HepG2 (cell line): Measurements from ENCODE around the gene HOXC9.

ENCODE experiments used
- CHD2 ChIP-seq: IDR thresholded peaks from 2 replicates; pipeline ENCODE4 v1.6.1; 2011; ENCODE audit warnings: low read depth, low read length, improper control_type of control experiment
- KLF9 ChIP-seq: IDR thresholded peaks from 2 replicates; pipeline ENCODE4 v1.6.1; 2016; ENCODE audit warnings: low read depth
- NR2F2 ChIP-seq: IDR thresholded peaks from 2 replicates; pipeline ENCODE4 v1.6.1; 2012; ENCODE audit warnings: low read depth, inconsistent platforms, borderline replicate concordance
- SALL2 ChIP-seq: sonication (generic); formaldehyde crosslinking; IDR thresholded peaks from 2 replicates; pipeline ENCODE4 v1.8.1; 2023; ENCODE audit warnings: mild to moderate bottlenecking, missing genetic modification reagents, inconsistent platforms
- SMC3 ChIP-seq: IDR thresholded peaks from 2 replicates; pipeline ENCODE4 v1.6.1; 2011; ENCODE audit warnings: low read length, improper control_type of control experiment
- SRY ChIP-seq: sonication (generic); formaldehyde crosslinking; IDR thresholded peaks from 2 replicates; pipeline ENCODE4 v1.8.0; 2022; ENCODE audit warnings: mild to moderate bottlenecking, missing genetic modification reagents
- THAP11 ChIP-seq: IDR thresholded peaks from 2 replicates; pipeline ENCODE4 v1.6.1; 2016; ENCODE audit warnings: missing biosample characterization, missing genetic modification reagents
- YY1 ChIP-seq: IDR thresholded peaks from 2 replicates; pipeline ENCODE4 v1.6.1; 2011; ENCODE audit warnings: low read length, low read depth, moderate library complexity, mild to moderate bottlenecking; ENCODE audit not compliant: insufficient read depth, insufficient replicate concordance
- ZNF484 ChIP-seq: sonication (generic); formaldehyde crosslinking; IDR thresholded peaks from 2 replicates; pipeline ENCODE4 v1.5.1; 2020; ENCODE audit warnings: mild to moderate bottlenecking, low read depth, missing genetic modification reagents, borderline replicate concordance
- ZNF720 ChIP-seq: sonication (generic); formaldehyde crosslinking; IDR thresholded peaks from 2 replicates; pipeline ENCODE4 v1.4.0; 2020; ENCODE audit warnings: missing genetic modification reagents
- TF ChIP-seq, protein P1 (sequence below): sonication (generic); formaldehyde crosslinking; IDR thresholded peaks from 2 replicates; pipeline ENCODE4 v1.5.0; 2020; ENCODE audit warnings: mild to moderate bottlenecking, missing genetic modification reagents, moderate library complexity

DNA sequence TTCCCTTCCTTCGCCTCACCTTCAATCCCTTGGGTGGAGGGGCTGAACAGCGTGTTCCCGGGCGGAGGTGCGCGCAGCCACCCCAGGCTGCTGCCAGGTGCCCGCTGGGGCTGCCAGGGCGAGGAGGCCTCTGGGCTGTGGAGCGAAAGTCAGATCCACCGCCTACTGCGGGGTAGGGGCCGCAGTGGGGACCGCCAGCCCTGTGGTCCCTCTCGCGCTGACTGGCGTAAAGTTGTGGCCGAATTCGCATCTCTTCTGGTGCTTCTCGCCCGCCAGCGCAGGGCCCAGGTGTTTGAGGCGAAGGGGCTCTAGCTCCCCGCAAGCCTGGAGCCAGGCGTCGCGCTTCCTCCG is 46.8 kb downstream of the HOXC9 start:
- TF ChIP-seq SRY (CRISPR knock-in tag) (no peak), ZNF720 (CRISPR knock-in tag) (no peak), NR2F2 (no peak), SMC3 (no peak), THAP11 (CRISPR knock-in tag) (no peak), KLF9 (CRISPR knock-in tag) (no peak), CHD2 (no peak), SALL2 (no peak), ZNF484 (no peak), YY1 (no peak)
- TF ChIP-seq, protein P1, sequence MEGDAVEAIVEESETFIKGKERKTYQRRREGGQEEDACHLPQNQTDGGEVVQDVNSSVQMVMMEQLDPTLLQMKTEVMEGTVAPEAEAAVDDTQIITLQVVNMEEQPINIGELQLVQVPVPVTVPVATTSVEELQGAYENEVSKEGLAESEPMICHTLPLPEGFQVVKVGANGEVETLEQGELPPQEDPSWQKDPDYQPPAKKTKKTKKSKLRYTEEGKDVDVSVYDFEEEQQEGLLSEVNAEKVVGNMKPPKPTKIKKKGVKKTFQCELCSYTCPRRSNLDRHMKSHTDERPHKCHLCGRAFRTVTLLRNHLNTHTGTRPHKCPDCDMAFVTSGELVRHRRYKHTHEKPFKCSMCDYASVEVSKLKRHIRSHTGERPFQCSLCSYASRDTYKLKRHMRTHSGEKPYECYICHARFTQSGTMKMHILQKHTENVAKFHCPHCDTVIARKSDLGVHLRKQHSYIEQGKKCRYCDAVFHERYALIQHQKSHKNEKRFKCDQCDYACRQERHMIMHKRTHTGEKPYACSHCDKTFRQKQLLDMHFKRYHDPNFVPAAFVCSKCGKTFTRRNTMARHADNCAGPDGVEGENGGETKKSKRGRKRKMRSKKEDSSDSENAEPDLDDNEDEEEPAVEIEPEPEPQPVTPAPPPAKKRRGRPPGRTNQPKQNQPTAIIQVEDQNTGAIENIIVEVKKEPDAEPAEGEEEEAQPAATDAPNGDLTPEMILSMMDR (CRISPR knock-in tag): no peak
